Midbrain (tissue), 1 donor: ENCODE measurements around the gene MINDY4B.

Experiments
- DNase-seq: peaks from one replicate; lab custom pipeline; 2025; lab: John Stamatoyannopoulos, UW

MINDY4B gene

DNA sequence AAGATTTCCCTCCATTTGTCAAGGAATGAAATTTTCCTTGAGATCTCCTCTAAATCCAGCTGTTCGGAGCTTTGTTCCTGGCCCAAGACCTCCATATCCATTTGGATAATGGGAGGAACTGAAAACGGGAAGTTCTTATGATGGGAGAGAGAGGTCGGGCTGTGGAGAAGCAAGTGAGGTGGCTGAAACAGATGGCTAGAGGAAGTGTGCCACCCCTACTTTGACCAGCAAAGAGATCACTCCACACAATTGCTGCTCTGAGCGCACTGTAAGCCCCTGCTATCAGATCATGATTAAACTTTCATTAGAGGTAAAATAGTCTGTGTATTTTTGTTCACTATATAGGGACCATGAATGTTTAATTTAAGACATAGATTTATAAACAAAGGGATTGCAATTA is at the start of gene MINDY4B:
Gene MINDY4B (minus strand): TSS at position 101 of the 400 bp plus-strand sequence. CDS start 0 bp downstream, at position 101.
- no peak for DNase-seq

DNA sequence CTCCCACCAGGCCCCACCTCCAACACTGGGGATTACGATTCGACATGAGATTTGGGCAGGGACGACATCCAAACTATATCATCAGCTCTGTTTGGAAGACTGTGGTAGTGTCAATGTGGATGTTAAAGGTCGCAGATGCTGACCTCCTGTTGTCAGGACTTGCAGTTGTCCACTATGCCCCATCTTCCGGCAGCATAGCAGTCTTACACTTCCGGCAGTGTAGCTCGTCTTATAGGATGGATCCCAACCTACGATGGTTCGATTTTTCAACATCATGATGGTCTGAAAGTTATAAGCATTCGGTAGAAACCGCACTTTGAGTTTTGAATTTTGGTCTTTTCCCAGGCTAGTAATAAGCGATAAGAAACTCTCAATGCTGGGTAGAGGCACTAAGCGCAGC is 46.7 kb upstream of the MINDY4B start:
- no peak for DNase-seq

DNA sequence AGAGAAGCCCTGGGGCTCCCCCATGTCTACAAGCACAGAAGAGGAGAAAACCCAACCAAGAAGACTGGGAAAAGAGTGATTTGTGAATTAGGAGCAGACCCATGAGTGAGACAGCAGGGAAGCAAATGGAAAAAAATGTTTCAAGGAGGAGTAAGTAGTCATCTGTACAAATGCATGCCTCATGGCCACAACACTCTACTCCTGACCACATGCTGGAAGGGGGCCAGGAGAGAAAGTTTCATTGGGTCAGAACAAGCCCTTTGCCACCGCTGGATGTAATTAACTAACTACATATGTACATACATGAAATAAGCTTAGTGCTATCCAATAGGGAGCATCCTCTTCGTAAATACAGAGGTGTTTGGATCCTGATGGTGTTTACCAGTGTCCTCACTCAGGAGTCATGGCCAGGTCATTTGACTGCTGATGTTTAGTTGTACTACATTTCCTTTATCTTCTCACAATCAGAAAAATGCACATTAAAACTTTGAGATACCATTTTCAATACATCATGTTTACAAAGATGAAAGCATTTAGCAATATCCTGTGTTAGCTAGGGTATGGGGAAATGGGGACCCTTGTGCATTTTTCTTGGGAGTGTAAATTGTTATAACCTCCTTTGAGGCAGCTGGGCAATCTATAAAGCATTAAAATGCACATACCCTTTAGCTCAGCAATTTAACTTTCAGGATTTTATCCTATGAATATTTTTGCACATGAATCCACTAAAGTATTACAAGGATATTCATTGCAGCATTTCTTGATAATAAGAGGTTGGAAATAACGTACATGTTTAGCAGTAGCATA is 40.2 kb upstream of the MINDY4B start:
- DNase-seq = no peak

DNA sequence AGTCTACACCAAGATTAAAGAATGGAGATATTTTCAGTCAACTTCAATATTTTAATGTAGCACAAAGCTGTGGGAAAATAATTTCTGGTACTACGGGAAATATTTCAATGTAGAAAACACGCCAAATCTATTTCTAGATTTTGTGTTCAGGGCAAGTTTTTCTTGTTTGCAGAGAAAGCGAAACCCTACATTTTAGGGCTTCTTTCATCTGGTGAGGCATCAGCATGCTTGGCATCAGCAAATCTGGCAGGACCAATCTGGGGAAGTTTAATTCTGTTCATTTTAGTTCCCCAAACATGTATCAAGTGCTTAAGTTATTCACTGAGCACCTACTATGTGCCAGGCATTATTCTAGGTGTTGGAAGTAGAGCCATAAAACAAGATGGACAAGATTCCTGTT is 37.0 kb upstream of the MINDY4B start:
- no peak for DNase-seq

DNA sequence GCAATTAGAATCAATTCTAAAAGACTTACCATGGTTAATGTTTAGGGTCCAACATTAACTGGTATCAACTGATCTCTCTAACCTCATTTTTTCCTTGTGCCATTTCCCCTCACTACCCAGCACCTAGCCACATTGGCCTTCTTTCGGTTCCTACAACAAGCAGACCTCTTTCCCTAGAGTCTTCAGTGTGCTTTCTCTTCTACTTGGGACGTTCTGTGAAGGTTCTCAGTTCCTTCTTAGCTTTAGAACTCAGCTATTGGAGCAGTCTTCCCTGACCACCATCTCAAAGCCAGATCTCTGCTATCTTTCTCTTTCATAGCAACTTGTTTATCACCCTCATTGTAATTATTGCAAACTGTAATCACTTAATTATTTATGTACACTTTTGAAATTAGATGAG is 31.5 kb upstream of the MINDY4B start:
- no peak for DNase-seq

DNA sequence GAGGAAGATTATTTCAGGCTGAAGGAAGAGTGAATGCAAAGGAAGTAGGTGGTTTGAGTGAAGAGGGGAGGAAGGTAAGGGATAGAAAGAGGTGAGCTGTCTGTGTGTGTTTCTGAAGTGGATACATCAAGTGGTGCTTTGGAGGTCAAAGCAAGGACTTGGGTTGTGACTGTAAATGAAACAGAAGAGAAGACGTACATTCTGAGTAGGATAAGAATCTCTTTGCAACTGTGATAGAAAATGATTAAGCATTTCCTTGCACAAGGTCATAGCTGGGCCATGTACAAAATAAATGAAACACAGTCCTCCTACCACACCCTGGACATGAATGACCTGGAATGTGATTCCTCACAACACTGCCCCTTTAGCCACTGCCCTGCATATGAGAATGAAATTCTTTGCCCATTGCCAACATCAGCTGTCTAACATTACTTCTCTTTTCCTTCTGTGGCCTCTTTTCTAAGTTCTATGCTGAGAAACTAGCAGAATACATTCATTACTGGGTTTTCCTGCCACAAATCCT is 28.3 kb upstream of the MINDY4B start:
- no peak for DNase-seq

DNA sequence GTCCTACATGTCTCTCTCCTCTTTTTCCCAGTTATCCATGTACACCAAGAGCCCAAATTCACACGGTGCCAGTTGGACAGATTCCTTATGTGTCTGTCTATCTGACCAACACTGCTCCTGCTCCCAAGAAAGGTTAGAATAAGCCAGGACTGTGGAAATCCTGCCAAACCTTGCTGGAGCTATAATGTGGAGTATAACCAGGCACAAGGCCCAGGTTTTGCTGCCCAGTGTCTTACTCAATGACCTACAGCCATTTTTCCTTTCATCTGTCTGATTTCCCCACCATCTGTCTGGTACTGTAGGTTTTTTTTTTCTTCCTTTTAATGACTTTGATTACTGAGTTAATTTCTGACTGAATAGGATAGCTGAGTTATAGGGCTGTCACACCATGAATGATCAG is 26.5 kb upstream of the MINDY4B start:
- no peak for DNase-seq

DNA sequence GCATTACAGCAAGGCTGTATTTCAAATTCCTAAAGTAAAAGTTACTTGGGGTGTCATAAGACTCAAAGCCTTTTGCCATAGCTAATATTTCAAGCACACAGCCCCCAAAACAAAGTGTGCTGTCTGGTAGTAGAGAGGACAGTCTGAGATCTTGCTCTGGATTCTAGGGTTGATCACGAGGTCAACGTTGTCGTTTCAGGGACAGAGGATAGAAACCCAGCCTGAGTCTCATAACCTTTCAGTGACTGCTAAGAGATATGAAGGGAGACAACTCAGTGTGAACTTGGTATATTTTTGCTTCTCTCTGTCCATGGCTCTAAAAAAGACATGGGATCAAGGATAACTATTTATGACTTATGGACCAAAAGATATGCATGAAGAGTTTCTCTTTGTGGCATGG is 25.6 kb upstream of the MINDY4B start:
- DNase-seq = no peak

DNA sequence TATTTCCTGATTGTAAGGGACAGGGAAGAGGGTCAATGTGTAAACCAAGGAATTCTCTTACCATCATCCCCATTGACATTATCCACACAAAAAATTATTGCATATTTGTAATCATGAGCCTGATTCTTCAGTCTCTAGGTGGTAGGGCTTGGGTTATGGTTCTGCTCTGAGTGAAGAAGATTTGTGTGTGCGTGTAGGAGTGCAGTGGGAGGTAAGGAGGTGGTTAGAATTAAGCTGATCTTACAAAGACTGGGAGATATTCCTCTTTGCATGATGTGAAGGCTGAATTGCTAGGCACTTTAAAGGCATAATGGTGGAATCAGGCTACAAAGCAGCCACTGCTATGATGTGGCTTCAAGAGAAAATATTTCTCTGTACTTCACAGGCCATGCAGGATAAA is 23.0 kb upstream of the MINDY4B start:
- no peak for DNase-seq

DNA sequence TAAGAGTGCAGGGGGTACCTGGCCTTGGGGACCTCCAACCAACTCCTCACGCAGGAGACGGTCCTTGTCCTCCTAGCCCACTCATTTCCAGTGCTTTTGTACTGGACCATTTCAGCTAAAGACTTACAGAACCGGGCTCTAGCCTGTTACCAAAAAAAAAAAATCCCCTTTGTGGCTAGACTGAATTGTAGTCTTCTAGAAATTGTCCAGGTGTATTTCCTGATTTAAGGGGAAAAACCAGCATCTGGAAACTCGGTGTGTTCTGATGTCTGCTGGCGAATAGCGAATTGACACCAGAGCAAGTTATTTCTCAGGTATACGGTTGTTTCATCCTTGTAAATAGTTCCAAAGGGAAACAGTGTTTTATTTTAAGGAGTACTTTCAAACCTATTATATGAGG is 21.1 kb upstream of the MINDY4B start:
- DNase-seq = no peak

DNA sequence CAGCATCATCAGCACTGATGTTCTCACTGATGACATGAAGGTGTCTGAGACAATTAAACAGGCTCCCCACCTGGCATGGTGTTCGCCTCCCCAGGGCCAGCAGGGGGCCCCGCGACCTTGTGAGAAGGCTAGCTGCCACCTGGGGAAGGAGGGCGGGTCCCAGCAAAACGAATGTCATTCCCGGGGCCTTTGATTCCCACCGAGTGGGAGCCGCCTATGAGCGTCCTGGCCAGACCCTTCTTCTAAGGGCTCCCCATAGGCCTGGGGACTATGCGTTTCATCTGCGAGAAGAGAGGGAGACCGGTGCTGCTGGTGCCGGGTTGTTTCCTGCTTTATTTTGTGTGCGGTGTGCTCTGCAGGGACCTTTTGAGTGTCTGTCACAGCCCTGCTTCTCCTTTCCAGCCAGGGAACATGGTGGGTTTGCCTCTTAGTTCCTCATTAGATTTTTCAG is 20.5 kb upstream of the MINDY4B start:
- DNase-seq = no peak

DNA sequence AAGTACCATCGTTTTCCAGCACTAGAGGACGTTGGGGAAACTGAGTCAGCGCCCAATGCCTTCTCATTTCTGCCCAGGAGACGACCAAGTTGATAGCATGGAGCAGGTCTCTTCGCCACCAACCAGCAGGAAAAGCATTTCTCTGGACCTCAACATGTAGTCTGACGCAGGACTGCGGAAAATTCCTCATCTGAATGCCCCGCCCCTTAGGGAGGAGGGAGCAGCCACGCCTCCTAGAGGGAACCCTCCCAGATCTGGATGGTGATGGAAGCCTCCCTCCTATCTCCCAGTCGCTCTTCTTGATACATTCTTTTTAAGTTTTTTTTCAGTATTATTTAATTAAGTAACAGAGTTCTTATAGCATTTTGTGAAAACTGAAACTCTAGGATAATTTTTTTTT is 17.4 kb upstream of the MINDY4B start:
- DNase-seq = no peak

DNA sequence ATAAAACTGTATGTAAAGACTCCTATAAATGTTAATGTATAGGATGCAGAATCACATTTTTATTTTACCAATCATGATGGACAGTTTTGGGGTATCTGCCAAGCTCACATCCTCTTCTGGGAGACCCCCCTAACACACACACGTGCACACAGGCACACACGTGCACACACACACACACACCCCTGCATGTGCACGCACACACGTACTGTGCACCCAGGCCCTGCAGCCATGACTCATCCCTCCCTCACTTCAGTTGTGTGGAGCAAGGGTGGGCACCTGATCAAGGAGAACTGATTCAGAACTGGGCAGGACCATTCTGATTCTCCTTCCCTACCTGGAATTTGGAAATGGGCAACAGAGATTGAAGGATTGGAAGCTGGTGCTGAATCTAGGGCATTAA is 16.0 kb upstream of the MINDY4B start:
- no peak for DNase-seq

DNA sequence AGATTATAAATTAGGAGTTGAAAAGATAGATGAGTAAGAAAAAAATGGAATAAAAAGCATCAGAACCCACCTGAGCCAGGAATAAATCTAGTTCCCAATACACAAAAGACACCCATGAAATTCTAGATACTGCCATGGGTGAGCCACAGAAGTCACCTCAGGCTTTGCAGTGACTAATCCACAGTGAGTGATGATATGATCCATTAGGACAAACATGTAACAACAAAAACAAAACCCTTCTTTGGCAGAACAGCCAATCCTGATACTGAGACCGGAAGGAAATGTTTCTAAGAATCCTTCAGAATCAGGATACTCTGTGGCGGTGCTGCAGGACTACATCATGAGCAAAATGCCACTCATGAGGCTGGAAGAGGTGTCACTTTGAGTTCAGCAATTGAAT is 15.0 kb upstream of the MINDY4B start:
- DNase-seq = no peak

DNA sequence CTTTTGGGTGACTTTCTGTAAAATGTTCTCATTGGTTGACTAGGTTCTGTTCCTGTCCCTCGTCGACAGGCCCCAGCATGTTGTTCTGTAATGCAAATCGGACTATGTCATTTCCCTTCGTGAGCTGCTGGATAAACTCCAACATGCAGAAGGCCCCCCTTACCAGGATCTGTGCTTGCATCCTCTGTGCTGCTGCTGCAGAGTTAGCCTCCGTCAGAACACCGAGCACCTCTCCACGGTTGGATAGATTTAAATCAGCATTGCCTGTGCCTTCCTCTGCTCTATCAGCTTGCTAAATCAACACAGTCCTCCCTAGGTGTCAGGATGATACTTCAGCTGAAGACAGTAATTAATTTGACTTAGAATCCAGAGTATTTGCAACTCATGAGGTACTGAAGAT is 12.7 kb upstream of the MINDY4B start:
- no peak for DNase-seq

DNA sequence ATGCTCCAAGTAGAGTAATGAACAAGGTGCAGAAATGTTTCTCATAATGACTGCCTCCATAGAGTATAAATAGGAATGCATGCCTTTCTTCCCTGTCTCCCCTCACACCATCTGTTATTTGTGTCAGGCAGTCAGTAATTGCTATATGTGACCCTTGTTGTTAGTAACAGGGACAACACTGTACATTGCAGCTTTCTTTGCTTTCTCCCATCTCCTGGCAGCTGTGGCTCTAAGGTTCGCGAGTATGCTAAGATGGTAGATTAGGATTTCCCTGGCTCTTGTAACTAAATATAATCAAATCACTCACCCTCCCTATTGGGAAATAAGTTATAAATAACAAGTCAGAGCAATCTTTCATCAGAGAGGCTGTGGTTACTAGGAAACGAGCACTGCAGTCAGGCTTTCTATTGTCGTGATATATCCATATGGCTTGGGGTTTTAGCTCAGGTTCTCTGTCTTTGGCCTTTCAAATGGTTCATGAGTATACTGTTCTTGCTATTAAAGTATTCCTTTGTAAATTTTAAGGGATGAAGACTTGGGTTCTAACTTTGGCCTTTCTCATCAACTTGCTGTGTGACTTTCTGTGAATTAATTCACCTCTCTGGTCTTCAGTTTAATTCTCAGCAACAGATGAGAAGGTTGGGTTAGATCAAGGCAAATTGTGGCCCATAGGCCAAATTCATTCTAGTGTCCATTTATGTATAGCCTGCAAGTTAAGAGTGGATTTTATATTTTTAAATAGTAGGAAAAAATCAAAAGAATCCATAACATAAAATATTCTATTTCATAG is 8.1 kb upstream of the MINDY4B start:
- no peak for DNase-seq

DNA sequence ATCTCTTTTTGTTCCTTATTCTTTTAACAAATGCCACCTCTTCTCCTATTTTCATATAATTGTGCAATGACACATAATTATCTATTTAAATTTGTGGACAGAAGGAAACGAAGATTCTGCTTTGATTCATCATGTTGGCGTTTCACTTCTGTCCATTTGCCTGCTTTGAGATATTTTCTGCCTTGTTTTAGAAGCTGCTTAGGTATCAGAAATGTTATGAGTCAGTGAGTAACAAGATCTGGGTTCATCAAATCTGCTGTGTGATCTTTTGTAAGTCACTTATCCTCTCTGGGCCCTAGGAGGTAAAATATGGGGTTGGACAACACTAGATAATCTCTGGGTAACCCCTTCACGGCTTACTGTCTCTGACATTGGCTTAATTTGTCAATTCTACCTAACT is 7.3 kb upstream of the MINDY4B start:
- DNase-seq = no peak

DNA sequence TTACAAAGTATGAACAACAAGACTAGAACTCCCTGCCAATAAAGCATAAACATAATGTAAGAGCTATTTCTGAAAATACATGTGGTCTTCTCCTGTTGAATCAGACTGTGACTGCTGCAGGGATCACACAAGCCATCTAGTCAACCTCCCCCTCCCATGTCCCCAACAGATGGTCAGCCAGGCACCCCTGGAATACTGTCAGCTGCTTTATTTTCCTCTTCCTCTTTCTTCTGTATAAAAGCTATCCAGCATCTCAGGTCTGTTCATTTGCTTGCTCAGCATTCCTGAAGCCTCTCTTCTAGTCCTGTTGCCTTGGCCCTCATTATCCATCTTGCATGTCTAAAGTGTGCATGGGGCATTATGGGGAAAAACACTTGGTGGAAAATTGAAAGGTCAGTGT is 6.5 kb upstream of the MINDY4B start:
- no peak for DNase-seq

DNA sequence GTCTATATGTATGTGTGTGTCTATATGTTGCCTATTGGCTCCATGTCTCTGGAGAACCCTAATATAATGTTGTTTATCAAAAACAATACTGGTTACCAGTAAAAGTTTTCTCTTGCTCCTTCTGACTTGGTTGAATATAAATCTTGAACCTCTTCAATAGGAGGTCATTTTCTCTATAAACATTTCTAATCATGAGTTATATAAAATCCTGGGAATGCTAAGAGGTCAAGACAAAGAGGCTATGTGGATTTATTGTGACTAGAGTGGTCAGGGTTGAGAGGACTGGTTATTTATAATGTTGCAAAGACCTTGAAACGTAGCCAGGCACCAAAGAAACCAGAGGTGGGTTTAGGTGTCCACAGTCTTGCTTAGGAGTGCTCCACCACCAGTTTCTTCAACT is 1.2 kb upstream of the MINDY4B start:
- DNase-seq = no peak

DNA sequence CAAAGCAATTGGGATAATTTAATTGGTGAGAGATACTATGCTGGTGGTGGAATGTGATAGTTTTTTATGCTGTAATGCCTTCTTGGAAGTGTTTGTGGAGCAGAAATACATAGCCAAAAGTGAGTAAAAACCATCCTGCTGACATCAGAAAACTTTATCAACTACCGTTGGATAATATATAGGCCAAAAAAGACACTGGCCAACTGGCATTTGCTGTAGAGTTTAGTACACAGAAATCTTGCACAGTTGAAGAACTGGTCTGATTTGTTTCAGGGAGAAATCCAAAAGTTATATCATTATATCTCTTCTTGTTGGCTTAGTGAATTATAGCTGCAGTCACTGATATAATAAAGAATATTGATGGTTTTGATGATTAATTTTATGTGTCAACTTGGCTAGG is 507 bp upstream of the MINDY4B start:
- DNase-seq = no peak

DNA sequence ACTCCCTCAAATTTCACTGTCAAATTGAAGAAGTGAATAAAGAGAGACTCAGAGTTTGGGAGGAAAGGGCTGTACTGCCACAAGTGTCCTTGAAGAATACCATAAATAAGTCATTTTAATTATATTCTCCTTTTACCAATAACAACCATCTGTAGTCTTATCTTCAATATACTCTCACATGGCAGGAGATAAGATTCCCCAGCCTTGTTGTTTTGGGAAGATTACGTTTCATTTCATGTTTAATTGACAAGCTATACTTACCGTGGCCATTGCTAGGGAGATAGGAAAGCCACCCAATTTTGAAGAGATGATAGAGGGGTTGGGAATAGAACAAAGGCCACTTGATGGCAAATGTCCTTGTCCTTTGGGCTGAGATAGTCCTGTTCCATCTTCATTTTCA is 2.3 kb downstream of the MINDY4B start:
- DNase-seq = no peak

DNA sequence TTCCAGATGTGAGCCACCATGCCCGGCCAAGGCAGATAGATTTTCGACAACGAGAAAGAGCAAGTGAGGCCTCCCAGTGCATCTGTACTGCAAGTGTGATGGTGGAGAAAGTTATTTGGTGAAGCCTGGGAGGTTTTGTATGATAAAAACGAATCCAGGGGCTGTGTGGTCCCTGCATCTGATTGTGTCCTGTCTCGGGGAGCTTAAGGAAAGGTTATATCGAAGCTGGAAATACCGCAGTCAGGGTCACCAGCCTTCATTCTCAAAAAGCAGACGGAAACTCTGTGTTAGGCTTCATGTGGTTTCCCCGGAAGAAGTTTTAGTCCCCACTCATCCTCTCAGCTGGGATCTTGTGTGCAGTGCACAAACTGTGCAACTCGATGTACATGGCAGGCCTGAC is 3.4 kb downstream of the MINDY4B start:
- DNase-seq = no peak

DNA sequence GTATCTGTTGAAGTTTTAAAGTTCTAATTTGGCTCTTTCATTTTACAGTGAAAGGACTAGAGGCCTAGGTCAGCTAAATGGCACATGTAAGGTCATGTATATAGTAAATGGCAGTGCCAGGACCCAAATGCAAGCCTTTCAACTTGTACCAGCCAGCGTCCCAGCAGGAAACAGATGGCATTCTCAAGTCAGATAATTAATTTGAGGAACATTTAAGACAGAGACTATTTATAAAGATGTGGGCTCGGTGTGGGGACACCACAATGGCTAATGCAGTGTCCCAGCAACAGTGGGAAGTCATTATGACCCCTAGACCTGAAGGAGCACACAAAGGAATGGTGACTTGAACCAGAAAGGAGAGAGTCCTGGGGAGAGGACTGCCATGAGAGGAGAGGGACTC is 6.1 kb downstream of the MINDY4B start:
- DNase-seq = no peak
